PC-9 (cell line): Measurements from ENCODE around the gene LANCL1. TPM values are rescaled to one million over a fixed set of nuclear protein-coding genes. Genes with fewer than 3 reads are reported as not detected.
"Not testable (repeated sequence)": the region's sequence is repeated elsewhere in the genome, so short reads cannot be mapped to it uniquely, and the experiment has no call there.

Experiments used
- BruUV-seq: library from RNA; stranded (reverse); fragments of 400-500 nt; replicated peaks from 2 replicates; lab custom pipeline; 2021; lab: Mats Ljungman, UMichigan
- CTCF ChIA-PET: fragments of 300-600 bp; sonication (Branson Sonifier 250); formaldehyde crosslinking; loops from one replicate; lab custom pipeline; 2022; ENCODE audit warnings: antibody characterized with exemption; lab: Charles Lee
- POLR2A ChIA-PET: fragments of 300-600 bp; sonication (Branson Sonifier 250); formaldehyde crosslinking; loops from one replicate; lab custom pipeline; 2022; ENCODE audit warnings: antibody characterized with exemption; ENCODE audit not compliant: unreplicated experiment; lab: Charles Lee
- DNase-seq, 2 experiments: peaks; one replicate each; pipeline versions ENCODE4 v3.0.0 to v3.0.0-alpha.2; 2015 to 2022; ENCODE audit warnings: mixed read lengths in 1 of 2
- H2AFZ ChIP-seq: fragments of 200-600 bp; sonication (generic); 2 replicates; pipeline ENCODE4 v1.8.1; 2017; ENCODE audit warnings: antibody characterized with exemption
- H3F3A ChIP-seq: fragments of 200-600 bp; sonication (generic); 2 replicates; pipeline ENCODE4 v1.8.1; 2017; ENCODE audit warnings: antibody characterized with exemption, mild to moderate bottlenecking, low read depth; ENCODE audit not compliant: insufficient read depth
- H3K27ac ChIP-seq: fragments of 200-600 bp; sonication (generic); 2 replicates; pipeline ENCODE4 v1.6.1; 2016; ENCODE audit warnings: mixed run types
- H3K27me3 ChIP-seq: fragments of 200-600 bp; sonication (generic); 2 replicates; pipeline ENCODE4 v1.6.1; 2016; ENCODE audit warnings: low read depth, mixed run types; ENCODE audit not compliant: insufficient read depth
- H3K36me3 ChIP-seq: fragments of 200-600 bp; sonication (generic); 2 replicates; pipeline ENCODE4 v1.6.1; 2016; ENCODE audit warnings: low read depth, mixed run types
- H3K4me1 ChIP-seq: fragments of 200-600 bp; sonication (generic); replicated peaks from 2 replicates; pipeline ENCODE4 v1.6.1; 2016; ENCODE audit warnings: mixed run types; ENCODE audit not compliant: insufficient read depth
- H3K4me2 ChIP-seq: fragments of 200-600 bp; sonication (generic); 2 replicates; pipeline ENCODE4 v1.6.1; 2017; ENCODE audit warnings: mixed run types
- H3K4me3 ChIP-seq: fragments of 200-600 bp; sonication (generic); 2 replicates; pipeline ENCODE4 v1.6.1; 2016; ENCODE audit warnings: mixed run types
- H3K79me2 ChIP-seq: fragments of 200-600 bp; sonication (generic); 2 replicates; pipeline ENCODE4 v1.6.1; 2017; ENCODE audit warnings: low read depth, mixed run types
- H3K9me2 ChIP-seq: fragments of 200-600 bp; sonication (generic); 2 replicates; pipeline ENCODE4 v1.8.1; 2017; ENCODE audit warnings: mild to moderate bottlenecking; ENCODE audit not compliant: insufficient read depth
- H3K9me3 ChIP-seq: fragments of 200-600 bp; sonication (generic); 2 replicates; pipeline ENCODE4 v1.8.1; 2016; ENCODE audit warnings: low read depth; ENCODE audit not compliant: insufficient read depth
- H4K20me1 ChIP-seq: fragments of 200-600 bp; sonication (generic); 2 replicates; pipeline ENCODE4 v1.8.1; 2017; ENCODE audit not compliant: insufficient read depth
- EZH2 ChIP-seq: fragments of 200-600 bp; sonication (generic); IDR thresholded peaks from 2 replicates; pipeline ENCODE4 v1.8.0; 2017; ENCODE audit warnings: antibody characterized with exemption, low read depth
- intact Hi-C: fragments of 100-400 bp; cut with micrococcal nuclease; formaldehyde crosslinking; loops from one replicate; pipeline ENCODE4 v1.10.0; 2022; ENCODE audit not compliant: unreplicated experiment
- total RNA-seq: library from RNA; stranded (reverse); gene quantifications from 2 replicates; pipeline ENCODE4 v1.2.3, GENCODE V29; 2021
- TF ChIP-seq, protein P1 (sequence below): fragments of 200-600 bp; sonication (generic); conservative IDR thresholded peaks from 2 replicates; pipeline ENCODE4 v1.6.1; 2017; ENCODE audit warnings: mixed run types, antibody characterized with exemption, mild to moderate bottlenecking, moderate library complexity

Gene LANCL1
- total RNA-seq, 1 experiment from 2014 or later, result 33.7 TPM

DNA sequence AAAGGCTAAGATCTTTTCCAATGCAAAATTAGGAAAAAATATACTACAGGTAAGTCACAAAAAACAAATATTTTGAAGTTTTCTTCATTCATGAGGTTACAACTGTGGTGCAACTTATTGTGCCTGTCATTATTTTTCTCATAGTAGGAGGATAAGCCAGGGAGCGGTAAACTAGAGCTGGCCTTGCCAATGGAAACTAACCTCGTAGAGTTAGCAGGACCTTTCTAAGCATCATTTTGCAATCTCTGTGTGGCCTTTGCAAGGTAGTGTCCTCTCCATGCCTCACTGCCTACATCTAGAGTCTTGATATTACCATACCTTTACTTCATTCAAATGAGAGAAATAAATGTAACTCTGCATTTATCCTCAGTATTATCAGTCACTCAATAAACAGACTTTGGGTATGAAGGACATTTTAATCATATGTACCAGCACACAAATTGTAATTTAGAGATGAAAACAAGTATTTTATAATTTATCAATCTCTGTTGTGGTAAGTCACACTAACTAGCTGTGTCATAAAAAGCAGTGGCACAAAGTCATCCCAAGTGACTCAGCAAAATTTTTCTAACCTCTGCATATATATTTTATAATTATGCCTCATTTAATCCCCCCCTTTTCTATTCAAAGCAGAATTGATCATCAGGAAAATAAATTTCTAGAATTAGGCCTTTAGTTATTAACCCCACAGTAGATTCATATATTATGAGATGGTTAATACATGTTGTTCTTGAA lies 47.0 kb downstream of the LANCL1 start:
- H3K79me2 ChIP-seq, result no peaks in the 10 kb centered on the region
- no peak for DNase-seq
- H3K27me3 ChIP-seq, result no peaks in the 10 kb centered on the region
- POLR2A ChIA-PET, result no interaction called here
- H3K4me1 ChIP-seq, result no peaks in the 10 kb centered on the region; the same call in 1 of the 2 replicates
- H3K4me3 ChIP-seq, result no peak overlapping the region
- CTCF ChIA-PET, result no interaction called here
- TF ChIP-seq, protein P1, sequence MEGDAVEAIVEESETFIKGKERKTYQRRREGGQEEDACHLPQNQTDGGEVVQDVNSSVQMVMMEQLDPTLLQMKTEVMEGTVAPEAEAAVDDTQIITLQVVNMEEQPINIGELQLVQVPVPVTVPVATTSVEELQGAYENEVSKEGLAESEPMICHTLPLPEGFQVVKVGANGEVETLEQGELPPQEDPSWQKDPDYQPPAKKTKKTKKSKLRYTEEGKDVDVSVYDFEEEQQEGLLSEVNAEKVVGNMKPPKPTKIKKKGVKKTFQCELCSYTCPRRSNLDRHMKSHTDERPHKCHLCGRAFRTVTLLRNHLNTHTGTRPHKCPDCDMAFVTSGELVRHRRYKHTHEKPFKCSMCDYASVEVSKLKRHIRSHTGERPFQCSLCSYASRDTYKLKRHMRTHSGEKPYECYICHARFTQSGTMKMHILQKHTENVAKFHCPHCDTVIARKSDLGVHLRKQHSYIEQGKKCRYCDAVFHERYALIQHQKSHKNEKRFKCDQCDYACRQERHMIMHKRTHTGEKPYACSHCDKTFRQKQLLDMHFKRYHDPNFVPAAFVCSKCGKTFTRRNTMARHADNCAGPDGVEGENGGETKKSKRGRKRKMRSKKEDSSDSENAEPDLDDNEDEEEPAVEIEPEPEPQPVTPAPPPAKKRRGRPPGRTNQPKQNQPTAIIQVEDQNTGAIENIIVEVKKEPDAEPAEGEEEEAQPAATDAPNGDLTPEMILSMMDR, result no peak
- TF ChIP-seq EZH2, result no peak
- no peaks in the 10 kb centered on the region for H3K9me2 ChIP-seq
- no peaks in the 10 kb centered on the region for H4K20me1 ChIP-seq
- intact Hi-C loops, result no loop called here
- H3K9me3 ChIP-seq, result no peaks in the 10 kb centered on the region
- H3K27ac ChIP-seq, result no peak overlapping the region
- no peak overlapping the region for H2AFZ ChIP-seq
- H3F3A ChIP-seq, result no peaks in the 10 kb centered on the region
- H3K4me2 ChIP-seq, result no peak overlapping the region
- no TSS peak for BruUV-seq
- no peaks in the 10 kb centered on the region for H3K36me3 ChIP-seq

DNA sequence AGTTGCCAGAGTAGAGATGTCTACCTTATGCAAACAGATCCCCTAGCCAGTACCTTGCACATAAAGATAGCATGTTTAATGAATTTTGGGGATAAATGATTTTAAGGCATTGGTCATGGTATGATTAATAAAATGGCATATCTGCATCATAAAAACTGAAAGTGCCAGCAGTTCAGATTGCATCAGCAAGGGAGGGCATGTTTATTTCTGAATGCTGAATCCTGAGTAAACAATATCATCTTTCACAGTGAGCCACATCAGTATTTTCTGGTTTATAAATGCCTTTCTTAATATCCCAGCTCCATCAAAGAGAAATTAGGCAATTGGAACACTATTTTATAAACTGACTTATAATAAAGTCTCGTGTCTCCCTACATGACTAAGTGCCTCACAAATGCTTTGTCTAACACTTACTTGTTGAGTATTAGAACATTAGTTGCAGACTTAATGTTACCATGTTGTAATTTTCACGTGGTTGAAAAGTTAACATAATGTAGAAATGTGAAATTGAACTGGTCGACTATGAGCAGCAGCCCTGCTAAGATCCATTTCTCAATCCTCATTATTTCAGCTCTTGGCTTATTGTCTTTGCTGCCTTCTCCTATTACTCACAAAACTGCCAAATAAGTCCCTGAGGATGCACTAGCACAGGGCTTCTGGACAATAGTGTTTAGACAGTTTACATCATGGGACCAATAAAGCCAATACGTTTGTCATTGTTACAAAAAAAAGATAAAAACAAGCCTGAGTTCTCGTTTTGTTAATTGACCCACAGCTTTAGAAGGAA lies 48.0 kb downstream of the LANCL1 start:
- Histone ChIP-seq H3K4me2 (no peak overlapping the region), H2AFZ (no peak overlapping the region), H3K79me2 (no peaks in the 10 kb centered on the region), H3K36me3 (no peaks in the 10 kb centered on the region), H3K9me3 (no peaks in the 10 kb centered on the region), H3K9me2 (no peaks in the 10 kb centered on the region), H4K20me1 (no peaks in the 10 kb centered on the region), H3K4me1 (no peaks in the 10 kb centered on the region; the same call in 1 of the 2 replicates), H3F3A (no peaks in the 10 kb centered on the region), H3K27ac (no peak overlapping the region), H3K27me3 (no peaks in the 10 kb centered on the region), H3K4me3 (no peak overlapping the region)
- CTCF ChIA-PET, result no interaction called here
- no peak for DNase-seq
- POLR2A ChIA-PET, result no interaction called here
- no TSS peak for BruUV-seq
- intact Hi-C loops, result no loop called here
- TF ChIP-seq EZH2, result no peak

DNA sequence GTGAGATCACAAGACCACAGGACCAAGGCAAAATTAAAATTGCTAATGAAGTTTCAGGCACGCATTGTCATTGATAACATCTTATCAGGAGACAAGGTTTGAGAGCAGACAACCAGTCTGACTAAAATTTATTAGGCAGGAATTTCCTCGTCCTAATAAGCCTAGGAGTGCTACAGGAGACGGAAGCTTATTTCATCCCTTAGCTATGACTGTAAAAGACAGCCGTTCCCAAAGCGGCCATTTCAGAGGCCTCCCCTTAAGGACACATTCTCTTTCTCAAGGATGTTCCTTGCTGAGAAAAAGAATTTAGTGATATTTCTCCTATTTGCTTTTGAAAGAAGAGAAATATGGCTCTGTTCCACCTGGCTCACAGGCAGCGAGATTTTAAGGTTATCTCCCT lies 49.2 kb downstream of the LANCL1 start:
- H3K9me2 ChIP-seq, CTCF ChIA-PET, H3K79me2 ChIP-seq, H3K4me2 ChIP-seq, DNase-seq, intact Hi-C loops, H2AFZ ChIP-seq, H3K4me3 ChIP-seq, POLR2A ChIA-PET, H3K4me1 ChIP-seq, H3K27me3 ChIP-seq, H3K9me3 ChIP-seq, H4K20me1 ChIP-seq, BruUV-seq, H3K36me3 ChIP-seq, H3F3A ChIP-seq, H3K27ac ChIP-seq: not testable (repeated sequence)

DNA sequence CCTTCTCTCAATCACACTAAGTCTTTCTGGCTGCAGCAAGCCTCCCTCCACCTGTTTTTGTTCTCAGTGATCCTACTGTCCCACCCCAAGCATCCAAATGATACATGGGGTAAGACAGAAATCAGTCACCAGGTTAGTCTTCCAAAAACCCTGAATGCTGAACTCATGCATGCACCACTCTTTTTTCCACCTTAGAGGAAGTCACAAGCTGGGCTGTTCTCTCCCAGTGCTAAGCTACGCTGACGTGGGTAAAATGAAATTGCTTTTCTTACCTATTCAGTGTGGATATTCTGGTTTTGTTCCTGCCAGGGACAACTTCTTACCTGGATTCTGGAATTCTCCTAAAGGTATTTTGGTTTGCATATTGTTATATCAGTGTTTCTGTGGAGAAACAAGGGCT lies 54.2 kb downstream of the LANCL1 start:
- H3K27ac ChIP-seq, result no peak overlapping the region

More for the DNA sequence above, 54.2 kb downstream of the LANCL1 start:
- ChIA-PET POLR2A (interaction anchor here (0.8 kb wide), 1 partner anchor 23 kb away, joined by 3 read pairs; no protein-coding TSS in a partner anchor), CTCF (interaction anchor here (0.6 kb wide), 1 partner anchor 224 kb away, joined by 4 read pairs; no protein-coding TSS in a partner anchor)
- Histone ChIP-seq H3K36me3 (no peaks in the 10 kb centered on the region), H3K4me3 (no peak overlapping the region), H4K20me1 (no peaks in the 10 kb centered on the region), H3K4me1 (no peaks in the 10 kb centered on the region), H3K79me2 (no peaks in the 10 kb centered on the region), H3K9me3 (no peaks in the 10 kb centered on the region), H3K4me2 (no peak overlapping the region), H2AFZ (no peak overlapping the region), H3K27me3 (no peaks in the 10 kb centered on the region), H3K9me2 (no peaks in the 10 kb centered on the region), H3F3A (no peaks in the 10 kb centered on the region)
- no peak for DNase-seq
- no TSS peak for BruUV-seq
- no peak for TF ChIP-seq EZH2
- TF ChIP-seq, protein P1, result no peak
- intact Hi-C loops, result no loop called here
